ENCODE measurements around the gene PTS. TPM values are rescaled to one million over a fixed set of nuclear protein-coding genes. Genes with fewer than 3 reads are reported as not detected.

PTS gene
- total RNA-seq, 1 donor from 2014 or later = 31.4 TPM

DNA sequence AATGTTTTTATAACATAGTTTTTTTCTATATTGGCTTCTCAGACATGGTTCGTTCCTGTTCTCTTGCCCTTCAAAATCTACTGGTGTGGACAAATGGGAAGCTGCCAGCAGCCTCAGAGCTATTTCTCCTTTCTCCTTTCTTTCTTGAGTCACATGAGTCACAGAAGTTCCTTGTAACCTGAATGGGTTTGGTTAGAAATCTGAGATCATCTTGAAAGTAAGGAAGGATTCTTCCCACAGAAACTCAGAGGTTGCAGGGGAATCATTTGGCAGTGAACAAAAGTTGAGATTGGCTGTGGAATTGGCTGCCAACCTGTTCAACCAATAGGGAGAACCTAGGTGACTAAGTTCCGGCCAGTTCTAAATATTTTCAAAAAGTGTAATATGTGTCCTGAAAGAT lies 22.0 kb downstream of the PTS start:
- ATAC-seq (no peak), DNase-seq (ENCODE audit: missing footprints) (no peak)
- intact Hi-C loops (cut with DNase I) = no loop called here

DNA sequence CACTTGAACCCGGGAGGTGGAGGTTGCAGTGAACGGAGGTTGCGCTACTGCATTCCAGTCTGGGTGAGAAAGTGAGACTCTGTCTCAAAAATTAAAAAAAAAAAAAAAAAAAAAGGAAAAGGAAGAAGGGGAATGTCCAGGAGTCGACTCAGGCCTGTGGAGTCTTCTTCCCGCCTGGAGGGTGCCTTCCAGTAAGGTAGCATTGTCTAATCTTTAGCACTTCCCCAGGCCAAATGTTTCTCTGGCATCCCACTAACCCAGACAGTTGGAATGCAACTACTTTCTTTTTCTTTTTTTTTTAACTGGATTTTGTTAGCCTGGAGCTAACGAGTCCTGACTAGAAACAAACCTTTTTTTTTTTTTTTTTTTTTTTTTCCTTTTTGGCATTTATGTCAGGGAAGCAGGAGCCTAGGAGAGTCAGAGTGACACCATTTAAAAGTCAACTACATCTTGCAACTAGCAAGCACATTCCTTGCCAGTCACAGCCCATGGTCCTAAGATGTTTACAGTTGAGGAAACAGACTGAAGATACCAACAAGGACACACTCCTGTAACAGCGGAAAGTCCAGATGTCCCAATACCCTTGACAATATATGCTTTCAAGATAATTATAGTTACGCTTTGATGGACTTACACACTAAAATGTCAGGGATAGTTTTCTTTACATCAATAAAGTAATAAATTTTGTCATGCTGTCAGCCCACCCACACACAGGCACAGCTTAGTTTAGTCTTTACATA lies 23.8 kb downstream of the PTS start:
- ATAC-seq (no peak), DNase-seq (ENCODE audit: missing footprints) (no peak)
- intact Hi-C loops (cut with DNase I) = no loop called here

DNA sequence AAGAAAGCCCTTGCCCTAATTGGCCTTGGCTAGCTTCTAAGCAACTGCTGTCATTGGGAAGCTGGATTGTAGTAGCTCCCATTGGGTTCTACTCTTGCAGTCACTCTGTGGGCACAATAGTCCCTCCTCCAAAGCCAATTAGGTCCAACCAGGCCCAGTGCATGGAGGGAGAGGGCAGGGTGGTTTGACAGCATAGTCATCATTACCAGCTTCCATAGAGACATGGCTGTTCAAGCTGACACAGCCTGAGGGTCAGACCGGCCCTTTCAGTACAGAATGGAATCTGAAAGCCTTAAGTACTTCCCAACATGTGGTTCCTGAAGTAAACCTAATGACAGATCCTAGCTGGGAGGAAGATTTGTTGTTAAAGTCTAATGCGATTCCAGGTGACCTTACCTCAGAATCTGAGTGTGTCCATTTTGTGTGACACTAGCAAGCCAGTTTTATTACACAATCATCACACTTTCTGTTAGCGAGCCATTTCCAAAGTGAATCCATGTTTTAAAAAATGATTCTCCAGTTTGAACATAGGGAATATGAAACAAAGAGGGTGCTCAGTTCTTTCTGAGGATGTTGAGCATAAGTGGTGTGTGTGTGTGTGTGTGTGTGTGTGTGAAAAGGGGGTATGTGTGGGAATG lies 27.5 kb downstream of the PTS start:
- DNase-seq (ENCODE audit: missing footprints) (no peak), ATAC-seq (no peak)
- intact Hi-C loops (cut with DNase I) = no loop called here

DNA sequence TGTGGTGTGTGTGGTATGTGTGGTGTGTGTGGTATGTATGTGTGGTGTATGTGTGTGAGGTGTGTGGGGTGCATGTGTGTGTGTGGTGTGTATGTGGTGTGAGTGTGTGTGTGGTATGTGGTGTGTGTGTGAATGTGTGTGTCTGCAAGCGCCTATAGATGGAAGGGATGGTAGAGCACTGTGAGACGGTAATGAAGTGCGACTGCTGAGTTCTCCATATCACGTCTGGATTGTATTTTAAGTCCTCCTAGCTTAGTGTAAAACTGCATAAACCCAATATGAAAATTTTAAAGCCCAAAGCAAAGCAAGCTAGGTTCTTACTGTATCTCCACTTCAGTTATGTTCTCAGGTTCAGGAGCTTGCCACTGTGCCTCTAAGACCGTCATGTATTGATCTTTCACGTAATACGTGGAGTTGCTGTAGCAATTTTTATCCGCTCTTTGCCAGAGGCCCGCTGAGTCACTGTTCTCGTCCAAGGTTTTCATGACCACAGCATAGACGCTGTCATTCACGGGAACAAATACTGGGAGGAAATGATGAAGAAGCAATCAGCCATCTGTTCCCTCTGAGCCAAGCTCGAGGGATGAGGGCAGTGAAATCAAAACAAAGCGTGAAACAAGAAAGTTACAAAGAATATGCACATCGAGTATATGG lies 29.0 kb downstream of the PTS start:
- DNase-seq (ENCODE audit: missing footprints) = no peak
- ATAC-seq = no peak
- intact Hi-C loops (cut with DNase I) = no loop called here

DNA sequence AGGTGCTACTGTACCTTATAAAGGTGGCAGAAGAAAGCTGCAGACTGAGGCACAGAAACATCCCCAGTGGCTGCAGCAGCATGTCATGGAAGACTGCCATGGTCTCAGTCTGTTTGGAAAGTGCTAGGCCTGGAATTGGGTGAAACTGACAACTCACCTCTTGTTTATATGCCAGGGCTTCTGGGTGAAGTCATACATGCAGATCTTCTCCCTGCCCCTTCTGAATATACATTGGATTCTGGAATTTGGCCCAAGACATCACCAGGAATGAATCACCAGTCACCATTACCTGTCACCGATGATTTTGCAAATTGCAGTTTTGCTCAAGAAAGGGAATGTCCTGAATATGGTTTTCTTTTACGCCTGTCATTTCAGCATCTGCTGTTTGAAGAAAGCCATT lies 34.3 kb downstream of the PTS start, which contains the start of gene PLET1:
Gene PLET1, minus strand, starts transcription at position 371 of the 400 bp plus-strand sequence. Its CDS starts 271 bp downstream, at position 100.
- ATAC-seq (no peak), DNase-seq (ENCODE audit: missing footprints) (no peak)
- intact Hi-C loops (cut with DNase I) = no loop called here

DNA sequence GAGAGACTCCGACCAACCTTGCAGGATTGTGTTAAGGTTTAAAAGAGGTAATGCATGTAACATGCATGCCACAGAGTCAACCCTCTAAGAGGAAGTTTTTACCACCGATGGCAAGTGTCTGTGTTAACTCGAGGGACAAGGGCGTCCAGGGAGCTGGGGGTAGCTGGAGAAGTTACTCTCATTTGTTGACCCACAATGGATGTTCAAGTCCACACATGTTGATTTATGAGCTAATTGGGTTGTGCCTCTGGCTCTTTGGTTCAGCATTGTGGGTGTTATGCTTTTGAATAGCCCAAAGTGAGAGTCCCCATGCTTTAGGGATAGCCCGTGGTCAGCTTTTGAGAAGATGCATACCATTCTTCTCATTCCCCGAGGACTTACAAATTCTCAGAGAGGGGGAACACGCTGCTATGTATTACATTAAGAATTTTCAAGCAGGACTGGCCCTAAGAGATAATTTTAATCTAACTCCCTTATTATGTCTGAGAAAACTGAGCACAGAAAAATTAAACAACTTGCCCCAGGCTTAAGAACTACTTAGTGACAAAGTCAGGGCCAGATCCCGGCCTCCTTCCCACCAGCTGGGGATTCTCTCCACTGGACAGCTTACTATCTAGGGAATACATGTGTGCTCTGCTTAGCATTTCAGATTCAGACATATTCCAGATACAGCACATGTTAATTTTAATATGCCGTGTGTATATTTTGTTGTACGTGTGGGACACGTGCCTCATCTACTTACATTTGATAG lies 39.6 kb downstream of the PTS start:
- intact Hi-C loops (cut with DNase I) = no loop called here
- ATAC-seq (peak; percentile 87), DNase-seq (ENCODE audit: missing footprints) (no peak)

DNA sequence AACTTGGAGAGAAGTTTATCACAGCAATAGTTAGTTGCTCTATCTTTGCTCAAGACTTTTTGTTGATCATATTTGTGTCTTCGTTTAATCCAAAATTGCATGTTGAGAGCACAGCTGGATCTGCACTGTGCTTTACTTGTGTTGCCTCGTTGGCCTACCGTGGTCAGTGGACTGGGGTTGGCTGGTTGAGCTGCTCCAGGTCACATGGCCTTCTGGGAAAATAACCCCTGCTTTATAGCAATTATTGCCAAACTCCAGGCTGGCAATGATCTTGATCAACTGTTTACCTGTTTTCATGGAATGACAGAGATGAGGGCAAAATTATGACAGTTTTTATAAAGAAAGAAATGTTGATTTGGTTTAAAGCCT lies 40.2 kb downstream of the PTS start:
- intact Hi-C loops (cut with DNase I) = no loop called here
- ATAC-seq = peak; percentile 51
- DNase-seq (ENCODE audit: missing footprints) = no peak

DNA sequence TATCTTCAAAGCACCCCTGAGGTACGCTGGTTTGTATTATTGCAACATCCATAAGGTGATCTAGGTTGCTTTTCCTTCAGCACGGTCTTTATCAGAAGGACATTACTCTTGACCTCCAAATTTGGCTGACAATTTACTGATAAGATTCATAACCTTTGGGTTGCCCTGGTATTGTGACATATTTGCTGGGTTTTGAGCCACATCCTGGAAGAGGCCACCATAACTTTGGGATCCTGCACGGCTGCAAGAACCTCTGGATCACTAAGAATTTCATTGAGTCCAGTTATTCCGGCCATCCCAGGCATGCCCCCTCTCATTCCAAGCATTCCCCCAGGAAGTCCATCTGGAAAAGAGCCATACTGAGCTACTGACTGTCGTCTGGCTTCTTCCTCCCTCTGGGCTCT lies 41.0 kb downstream of the PTS start:
- no peak for DNase-seq (ENCODE audit: missing footprints)
- intact Hi-C loops (cut with DNase I) = no loop called here
- no peak for ATAC-seq

DNA sequence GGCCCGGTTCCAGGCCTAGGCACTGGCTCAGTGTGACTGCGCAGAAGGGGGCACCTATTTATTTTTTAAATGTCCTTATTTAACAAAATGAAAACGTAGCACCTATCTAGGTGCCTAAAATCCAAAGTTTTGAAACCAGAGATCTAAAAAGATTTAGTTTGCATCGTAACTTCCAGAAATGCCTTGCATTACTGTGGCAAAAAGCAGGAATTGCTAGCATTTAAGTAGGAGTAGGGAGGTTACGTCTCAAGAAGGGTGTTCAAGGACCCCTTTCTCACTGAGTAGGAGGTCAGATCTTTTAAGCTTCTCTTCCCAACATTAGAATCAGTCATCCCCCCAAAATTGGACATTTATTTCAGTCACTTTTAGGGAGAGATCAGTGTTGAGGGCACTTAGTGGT lies 42.2 kb downstream of the PTS start:
- ATAC-seq (no peak), DNase-seq (ENCODE audit: missing footprints) (no peak)
- intact Hi-C loops (cut with DNase I) = no loop called here

DNA sequence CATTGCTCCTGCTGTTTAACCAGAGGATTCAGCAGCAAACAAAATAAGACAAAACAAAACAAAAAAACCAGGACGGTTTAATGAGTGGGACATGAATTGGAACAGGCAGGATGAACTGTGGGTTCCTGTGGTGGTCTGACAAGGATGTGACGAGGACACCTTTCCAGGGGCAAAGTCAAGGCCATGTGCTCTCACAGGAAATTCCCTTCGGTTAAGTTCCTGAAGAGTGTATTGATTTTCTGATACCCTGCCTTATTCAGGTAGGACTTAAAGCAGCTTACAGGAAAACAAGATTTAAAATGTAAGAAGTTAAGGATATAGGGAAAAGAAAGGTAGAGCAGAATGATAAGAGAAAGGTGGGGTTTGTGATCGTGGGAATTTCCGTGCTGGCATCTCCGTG lies 42.9 kb downstream of the PTS start:
- intact Hi-C loops (cut with DNase I) = no loop called here
- DNase-seq (ENCODE audit: missing footprints) (no peak), ATAC-seq (no peak)

DNA sequence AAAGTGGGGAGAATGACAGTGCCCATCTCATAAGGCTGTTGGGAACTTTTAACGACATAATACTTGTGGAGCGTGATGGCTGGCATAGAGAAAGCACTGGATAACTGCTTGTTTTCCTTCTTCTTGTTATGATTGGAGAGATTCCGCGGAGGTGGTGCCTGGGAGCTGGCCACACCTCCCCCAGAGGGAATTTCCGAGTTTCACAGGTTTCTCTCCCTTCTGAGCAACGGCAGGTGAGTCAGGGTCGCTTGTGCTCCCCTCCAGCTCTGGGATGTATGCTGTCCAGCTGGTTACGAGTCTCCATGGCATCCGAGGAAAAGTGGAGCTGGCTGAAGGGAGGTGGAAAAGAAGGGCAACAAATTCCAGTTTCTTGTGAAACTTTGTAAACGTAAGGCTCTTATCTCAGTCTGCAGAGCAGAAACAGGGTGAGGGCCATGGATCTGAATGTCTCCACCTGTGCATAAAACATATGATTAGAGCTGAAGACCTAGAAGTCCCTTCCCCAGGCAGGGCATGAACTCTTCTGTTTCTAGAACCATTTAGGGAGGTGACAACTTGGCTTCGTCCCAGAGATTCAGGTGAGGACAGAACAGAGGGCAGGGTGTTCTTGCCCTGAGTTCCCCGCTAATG lies 44.4 kb downstream of the PTS start:
- ATAC-seq = no peak
- DNase-seq (ENCODE audit: missing footprints) = no peak
- intact Hi-C loops (cut with DNase I) = no loop called here

DNA sequence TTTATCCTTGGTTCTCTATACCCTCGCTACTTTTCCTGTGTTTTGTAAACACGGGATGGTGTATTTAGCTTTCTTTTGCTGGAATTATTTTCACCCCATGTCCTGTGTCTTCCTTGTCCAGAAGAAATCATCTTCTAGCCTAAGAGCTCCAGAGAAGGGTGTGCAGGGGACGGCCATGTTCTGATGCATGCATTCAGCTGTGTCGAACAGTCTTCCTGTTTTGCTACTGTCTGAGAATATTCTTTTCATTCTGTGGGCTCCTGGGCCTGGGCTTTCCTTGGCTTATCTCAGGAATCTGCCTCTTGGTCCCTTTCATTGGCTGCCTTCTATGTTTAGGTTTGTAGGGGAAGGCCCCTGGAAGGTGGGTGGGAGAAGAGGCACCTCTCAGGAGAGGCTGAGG lies 45.0 kb downstream of the PTS start:
- ATAC-seq = no peak
- no peak for DNase-seq (ENCODE audit: missing footprints)
- intact Hi-C loops (cut with DNase I) = no loop called here

DNA sequence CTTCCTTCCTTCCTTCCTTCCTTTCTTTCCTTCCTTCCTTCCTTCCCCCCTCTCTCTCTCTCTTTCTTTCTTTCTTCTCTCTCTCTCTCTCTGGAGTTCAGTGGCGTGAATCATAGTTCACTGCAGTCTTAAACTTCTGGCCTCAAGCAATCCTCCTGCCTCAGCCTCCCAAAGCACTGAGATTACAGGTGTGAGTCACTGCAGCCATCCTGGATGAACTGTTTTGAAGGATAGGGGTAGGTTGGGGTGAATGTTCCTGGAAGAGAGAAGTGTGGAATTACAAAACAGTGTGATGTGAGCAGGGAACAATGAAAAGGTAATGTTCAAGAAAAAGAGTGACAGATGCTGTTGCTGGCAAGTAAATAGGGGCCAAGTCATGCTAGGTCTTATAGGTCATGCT lies 46.8 kb downstream of the PTS start:
- ATAC-seq (no peak), DNase-seq (ENCODE audit: missing footprints) (no peak)
- intact Hi-C loops (cut with DNase I) = no loop called here

DNA sequence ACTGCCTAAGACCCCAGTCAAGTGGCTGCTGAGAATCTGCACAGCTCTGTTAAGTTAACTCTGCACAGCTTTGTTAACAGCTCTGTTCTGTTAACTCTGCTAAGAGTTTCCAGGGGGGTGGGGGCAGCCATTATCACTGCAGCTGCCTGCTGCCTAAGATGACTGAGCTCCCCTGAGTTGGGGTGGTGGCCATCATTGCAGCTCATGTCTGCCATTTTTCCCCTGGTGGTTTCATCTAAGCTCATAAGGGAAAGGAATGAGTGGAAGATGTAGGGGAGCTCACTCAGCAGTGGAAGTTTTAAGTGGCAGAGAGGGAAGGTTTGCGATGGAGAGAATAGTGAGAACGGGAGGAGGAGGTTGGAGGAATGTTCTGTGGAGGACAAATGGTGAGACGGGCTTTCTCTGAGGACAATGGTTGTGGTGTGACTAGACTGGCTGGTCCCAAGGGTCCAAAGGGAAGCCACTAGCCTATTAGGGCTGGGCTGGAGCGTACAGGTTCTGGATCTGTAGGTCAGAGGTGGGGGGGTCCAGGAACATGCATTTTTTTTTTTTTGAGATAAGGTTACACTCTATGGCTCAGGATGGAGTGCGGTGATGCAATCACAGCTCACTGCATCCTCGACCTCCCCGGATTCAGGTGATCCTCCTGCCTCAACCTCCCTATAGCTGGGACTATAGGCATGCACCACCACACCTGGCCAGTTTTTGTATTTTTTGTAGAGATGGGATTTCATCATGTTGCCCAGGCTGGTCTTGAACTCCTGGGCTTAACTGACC lies 48.0 kb downstream of the PTS start:
- ATAC-seq = no peak
- intact Hi-C loops (cut with DNase I) = no loop called here
- DNase-seq (ENCODE audit: missing footprints) = no peak

DNA sequence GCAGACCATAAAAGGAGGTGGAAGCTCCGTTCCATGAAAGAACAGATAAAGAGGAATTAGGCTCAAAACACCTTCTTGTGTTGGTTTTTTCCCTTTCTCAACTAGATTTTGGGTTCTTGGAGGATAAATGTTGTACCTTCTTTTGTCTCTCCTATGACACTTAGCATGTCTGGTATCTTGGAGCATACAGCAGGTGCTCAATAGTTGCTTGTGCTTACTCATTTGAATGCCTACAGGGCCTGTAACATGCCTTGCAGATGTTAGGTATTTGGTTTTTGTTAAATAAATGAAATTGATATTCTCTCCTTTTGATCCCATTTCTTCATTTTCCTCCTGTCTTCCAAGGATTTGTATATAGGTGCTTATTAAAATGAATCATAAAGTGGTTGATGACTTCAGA lies 50.8 kb downstream of the PTS start:
- no peak for DNase-seq (ENCODE audit: missing footprints)
- intact Hi-C loops (cut with DNase I) = no loop called here
- no peak for ATAC-seq

DNA sequence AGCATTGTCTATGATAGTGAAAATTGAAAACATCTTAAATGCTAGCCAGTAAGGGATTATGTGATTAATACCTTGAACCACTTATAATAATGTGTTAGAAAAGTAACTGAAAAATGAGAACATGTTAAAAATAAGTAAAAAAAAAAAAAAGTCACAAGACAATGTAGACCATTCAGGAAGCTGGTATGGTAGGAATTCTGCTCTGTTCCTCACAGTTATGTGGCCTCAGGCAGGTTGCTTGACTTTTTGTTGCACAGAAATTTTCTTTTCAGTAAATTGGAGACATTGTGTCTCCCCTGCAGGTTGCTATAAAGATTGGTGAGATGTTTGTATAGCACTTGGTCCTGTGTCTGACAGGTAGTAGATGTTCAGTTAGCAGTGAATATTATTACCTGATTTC lies 51.7 kb downstream of the PTS start:
- DNase-seq (ENCODE audit: missing footprints) (no peak), ATAC-seq (no peak)
- intact Hi-C loops (cut with DNase I) = no loop called here

DNA sequence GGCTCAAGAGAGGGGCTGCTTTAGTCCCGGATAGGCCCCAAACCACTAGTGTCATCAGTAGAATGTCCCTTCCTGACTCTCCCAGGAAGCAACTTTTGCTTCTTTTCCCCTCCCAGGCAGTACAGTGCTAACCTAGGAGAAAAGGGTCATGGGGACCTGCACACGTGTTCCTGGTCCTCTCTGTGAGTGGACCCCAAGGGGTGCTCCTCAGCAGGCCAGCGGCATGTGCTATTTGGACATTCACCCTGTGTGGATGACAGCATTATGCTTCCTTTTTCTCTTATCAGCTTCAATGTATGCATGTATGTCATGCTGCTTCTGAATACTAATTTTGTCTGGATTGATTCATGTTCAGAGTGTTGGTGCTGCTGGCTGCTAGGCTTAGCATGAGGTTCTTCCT lies 52.6 kb downstream of the PTS start:
- DNase-seq (ENCODE audit: missing footprints) = no peak
- no peak for ATAC-seq
- intact Hi-C loops (cut with DNase I) = no loop called here

DNA sequence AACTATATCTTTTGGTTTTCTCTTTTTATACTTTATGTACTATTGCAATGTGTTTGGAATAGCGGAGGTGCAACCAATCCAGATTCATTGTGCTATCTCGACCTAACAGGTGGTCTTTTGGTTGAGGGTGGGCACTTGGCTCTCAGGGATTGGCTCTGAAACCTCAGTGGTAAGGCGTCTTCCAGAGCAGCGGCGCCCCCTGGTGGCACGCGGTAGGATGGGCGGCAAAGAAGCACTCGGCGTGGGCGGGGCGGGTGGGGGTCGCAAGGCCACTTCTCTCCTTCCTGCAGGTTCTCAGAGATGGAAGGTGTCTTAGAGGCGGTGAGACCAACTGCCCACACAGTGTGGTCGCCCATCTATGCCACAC lies 53.7 kb downstream of the PTS start:
- ATAC-seq (peak; percentile 83), DNase-seq (ENCODE audit: missing footprints) (peak; percentile 90)
- intact Hi-C loops (cut with DNase I) = loop anchor here (1.0 to 5.0 kb wide), 2 partner anchors 61 to 168 kb away; no protein-coding TSS in a partner anchor

Measured in Right ventricle myocardium inferior (tissue), 1 donor.